ENCODE data around the gene ANP32A.

- TF ChIP-seq EZH2 (IDR thresholded peaks at IDR 0.05) (no peak), CTCF (IDR thresholded peaks at IDR 0.05) (no peak), EZH2phosphoT487 (IDR thresholded peaks at IDR 0.05) (no peak)
Observed at GRCh38 chr15:68830141-68830785, 9.6 kb upstream of the ANP32A start.

Measured in neural progenitor cell (in vitro differentiated cells).